ENCODE measurements around the gene JAGN1.

Gene JAGN1

DNA sequence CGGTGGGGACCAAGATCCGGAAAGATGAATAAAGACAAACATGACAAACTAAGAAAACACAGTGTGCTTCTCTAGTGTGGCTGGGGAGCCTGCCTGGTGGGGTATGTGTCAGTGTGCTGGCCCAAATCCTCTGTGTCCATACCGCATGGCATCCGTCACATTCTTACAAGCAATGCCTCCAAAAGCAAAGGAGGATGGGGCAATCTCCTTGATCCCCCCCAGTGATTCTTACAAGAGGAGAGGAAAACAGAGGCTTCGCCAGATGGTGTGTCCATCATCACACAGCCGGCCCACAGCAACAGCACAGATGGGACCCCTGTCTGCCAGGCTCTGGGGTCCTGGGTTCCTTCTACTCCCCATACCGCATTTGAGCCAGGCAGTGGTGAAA is 25.9 kb downstream of the JAGN1 start:
- H3K4me3 ChIP-seq: peak overlapping the region; percentile 55 to 73
- no peaks in the 10 kb centered on the region for H3K9me3 ChIP-seq
- peak overlapping the region; percentile 92 to 95 for H3K27ac ChIP-seq
- TF ChIP-seq, protein P1, sequence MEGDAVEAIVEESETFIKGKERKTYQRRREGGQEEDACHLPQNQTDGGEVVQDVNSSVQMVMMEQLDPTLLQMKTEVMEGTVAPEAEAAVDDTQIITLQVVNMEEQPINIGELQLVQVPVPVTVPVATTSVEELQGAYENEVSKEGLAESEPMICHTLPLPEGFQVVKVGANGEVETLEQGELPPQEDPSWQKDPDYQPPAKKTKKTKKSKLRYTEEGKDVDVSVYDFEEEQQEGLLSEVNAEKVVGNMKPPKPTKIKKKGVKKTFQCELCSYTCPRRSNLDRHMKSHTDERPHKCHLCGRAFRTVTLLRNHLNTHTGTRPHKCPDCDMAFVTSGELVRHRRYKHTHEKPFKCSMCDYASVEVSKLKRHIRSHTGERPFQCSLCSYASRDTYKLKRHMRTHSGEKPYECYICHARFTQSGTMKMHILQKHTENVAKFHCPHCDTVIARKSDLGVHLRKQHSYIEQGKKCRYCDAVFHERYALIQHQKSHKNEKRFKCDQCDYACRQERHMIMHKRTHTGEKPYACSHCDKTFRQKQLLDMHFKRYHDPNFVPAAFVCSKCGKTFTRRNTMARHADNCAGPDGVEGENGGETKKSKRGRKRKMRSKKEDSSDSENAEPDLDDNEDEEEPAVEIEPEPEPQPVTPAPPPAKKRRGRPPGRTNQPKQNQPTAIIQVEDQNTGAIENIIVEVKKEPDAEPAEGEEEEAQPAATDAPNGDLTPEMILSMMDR (IDR thresholded peaks at IDR 0.05): no peak
- DNase-seq: no peak
- peaks cover 0 to 30% (median 13%) of the 10 kb centered on the region in 3 donors for H3K36me3 ChIP-seq
- intact Hi-C loops (cut with DNase I; ENCODE audit: low total_unique reads): loop anchor here (5.0 kb wide), 2 partner anchors 54 to 74 kb away; partner anchors contain the start of gene RPUSD3
- no peaks in the 10 kb centered on the region for H3K27me3 ChIP-seq
- peaks cover 5 to 61% (median 40%) of the 10 kb centered on the region in 4 donors for H3K4me1 ChIP-seq

DNA sequence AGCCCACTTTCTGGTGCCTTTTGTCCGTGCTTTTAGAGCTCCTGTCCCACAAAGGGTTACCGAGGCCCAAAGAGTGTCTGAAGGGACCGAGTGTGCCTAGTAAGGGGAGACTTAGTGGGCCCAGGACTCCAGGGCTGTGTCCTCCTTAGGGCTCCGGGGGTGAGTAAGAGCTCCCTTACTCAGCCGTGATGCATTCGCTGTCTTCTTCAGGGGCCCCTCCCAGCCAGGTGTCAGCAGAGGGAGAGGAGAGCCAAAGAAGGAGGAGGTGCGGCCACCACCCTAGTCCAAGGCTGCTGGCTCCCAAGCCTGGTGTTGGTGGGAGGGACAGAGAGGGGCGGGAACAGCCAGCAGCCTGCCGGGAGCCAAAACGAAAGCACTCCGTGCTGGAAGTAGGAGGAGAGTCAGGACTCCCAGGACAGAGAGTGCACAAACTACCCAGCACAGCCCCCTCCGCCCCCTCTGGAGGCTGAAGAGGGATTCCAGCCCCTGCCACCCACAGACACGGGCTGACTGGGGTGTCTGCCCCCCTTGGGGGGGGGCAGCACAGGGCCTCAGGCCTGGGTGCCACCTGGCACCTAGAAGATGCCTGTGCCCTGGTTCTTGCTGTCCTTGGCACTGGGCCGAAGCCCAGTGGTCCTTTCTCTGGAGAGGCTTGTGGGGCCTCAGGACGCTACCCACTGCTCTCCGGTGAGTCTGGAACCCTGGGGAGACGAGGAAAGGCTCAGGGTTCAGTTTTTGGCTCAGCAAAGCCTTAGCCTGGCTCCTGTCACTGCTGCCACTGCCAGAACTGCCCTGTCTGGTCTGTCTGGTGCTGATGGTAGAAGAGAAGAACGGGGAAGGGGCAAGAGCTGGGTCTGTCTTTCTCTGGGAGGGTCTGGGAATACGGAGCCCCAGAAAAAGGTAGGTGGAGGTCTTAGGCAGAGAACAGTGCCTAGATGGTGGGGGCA is 26.6 kb downstream of the JAGN1 start, which contains the start of gene IL17RC:
IL17RC (plus strand) TSS at position 365 of the 947 bp plus-strand sequence; CDS start at position 583, 218 bp downstream.
- peak within 1 kb of the TSS; percentile 55 to 73 for H3K4me3 ChIP-seq
- intact Hi-C loops (cut with DNase I; ENCODE audit: low total_unique reads): loop anchor here (5.0 kb wide), 2 partner anchors 55 to 75 kb away; partner anchors contain the start of gene RPUSD3
- peak within 1 kb of the TSS; percentile 92 to 95 for H3K27ac ChIP-seq
- peaks cover 0 to 25% (median 13%) of the 10 kb centered on the region in 3 donors for H3K36me3 ChIP-seq
- TF ChIP-seq, protein P1 (IDR thresholded peaks at IDR 0.05): no peak
- no peaks in the 10 kb centered on the region for H3K27me3 ChIP-seq
- peak; percentile 89 to 96 for DNase-seq
- H3K4me1 ChIP-seq: peaks cover 5 to 61% (median 40%) of the 10 kb centered on the region in 4 donors
- H3K9me3 ChIP-seq: no peaks in the 10 kb centered on the region

DNA sequence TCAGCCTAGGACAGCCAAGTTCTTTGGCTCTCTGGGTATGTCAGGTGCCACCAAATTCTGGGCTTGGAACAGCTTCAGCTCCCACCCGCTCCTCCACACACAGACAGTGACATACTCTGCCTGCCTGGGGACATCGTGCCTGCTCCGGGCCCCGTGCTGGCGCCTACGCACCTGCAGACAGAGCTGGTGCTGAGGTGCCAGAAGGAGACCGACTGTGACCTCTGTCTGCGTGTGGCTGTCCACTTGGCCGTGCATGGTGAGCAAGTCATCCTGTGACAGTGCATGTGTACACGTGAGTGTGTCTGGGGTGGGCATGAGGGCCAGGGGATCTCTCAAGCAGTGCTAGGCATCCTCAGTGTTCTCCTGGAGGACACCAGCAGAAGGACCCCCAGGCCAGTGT is 27.4 kb downstream of the JAGN1 start:
- peaks cover 5 to 57% (median 40%) of the 10 kb centered on the region in 4 donors for H3K4me1 ChIP-seq

DNA sequence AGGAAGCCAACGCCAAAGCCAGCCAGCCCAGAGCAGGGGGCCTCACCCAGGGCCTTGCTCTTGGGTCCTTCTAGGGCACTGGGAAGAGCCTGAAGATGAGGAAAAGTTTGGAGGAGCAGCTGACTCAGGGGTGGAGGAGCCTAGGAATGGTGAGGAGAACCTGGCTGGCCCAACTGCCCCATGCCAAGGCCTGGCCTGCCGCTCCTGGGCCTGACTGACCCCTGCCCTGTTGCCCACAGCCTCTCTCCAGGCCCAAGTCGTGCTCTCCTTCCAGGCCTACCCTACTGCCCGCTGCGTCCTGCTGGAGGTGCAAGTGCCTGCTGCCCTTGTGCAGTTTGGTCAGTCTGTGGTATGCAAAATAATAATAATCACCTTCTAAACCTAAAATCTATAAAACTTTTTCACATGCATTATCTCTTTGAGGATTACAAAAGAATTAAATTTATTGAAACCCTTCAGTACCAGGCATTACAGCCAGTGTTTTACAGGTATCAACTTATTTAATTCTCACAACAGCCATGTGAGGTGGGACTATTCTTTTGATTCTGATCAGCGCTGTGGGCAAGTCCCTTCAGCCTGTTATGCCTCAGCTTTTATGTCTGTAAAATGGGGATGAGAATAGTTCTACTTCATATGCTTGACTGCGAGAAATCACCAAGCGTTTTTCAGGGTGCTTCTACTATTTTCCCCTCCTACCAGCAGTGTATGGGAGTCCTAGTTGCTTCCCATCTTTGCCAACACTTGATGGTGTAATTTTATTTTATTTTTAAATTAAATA is 28.0 kb downstream of the JAGN1 start:
- intact Hi-C loops (cut with DNase I; ENCODE audit: low total_unique reads): loop anchor here (5.0 kb wide), 2 partner anchors 56 to 76 kb away; partner anchors contain the start of gene RPUSD3
- Histone ChIP-seq H3K4me3 (no peak overlapping the region), H3K9me3 (no peaks in the 10 kb centered on the region), H3K27ac (peak overlapping the region; percentile 92 to 95), H3K36me3 (peaks cover 0 to 30% (median 14%) of the 10 kb centered on the region in 3 donors), H3K27me3 (no peaks in the 10 kb centered on the region), H3K4me1 (peaks cover 5 to 51% (median 40%) of the 10 kb centered on the region in 4 donors)
- DNase-seq: no peak
- TF ChIP-seq, protein P1 (IDR thresholded peaks at IDR 0.05): no peak

More for the DNA sequence above, 27.4 kb downstream of the JAGN1 start:
- no peaks in the 10 kb centered on the region for H3K27me3 ChIP-seq
- no peaks in the 10 kb centered on the region for H3K9me3 ChIP-seq
- intact Hi-C loops (cut with DNase I; ENCODE audit: low total_unique reads): loop anchor here (5.0 kb wide), 2 partner anchors 56 to 76 kb away; partner anchors contain the start of gene RPUSD3
- peaks cover 0 to 24% (median 13%) of the 10 kb centered on the region in 3 donors for H3K36me3 ChIP-seq
- H3K27ac ChIP-seq: peak overlapping the region; percentile 92 to 95
- no peak for DNase-seq
- TF ChIP-seq, protein P1 (IDR thresholded peaks at IDR 0.05): no peak
- H3K4me3 ChIP-seq: peak overlapping the region; percentile 55 to 73

DNA sequence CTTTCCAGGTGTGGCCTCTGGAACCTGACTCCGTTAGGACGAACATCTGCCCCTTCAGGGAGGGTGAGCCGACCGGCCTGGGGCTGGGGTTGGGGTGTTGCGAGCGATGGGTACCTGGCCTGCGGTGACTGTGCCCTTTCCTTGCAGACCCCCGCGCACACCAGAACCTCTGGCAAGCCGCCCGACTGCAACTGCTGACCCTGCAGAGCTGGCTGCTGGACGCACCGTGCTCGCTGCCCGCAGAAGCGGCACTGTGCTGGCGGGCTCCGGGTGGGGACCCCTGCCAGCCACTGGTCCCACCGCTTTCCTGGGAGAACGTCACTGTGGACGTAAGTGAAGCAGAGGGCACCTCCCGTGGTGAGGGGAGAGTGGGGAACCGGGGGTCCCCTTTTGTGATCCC is 37.7 kb downstream of the JAGN1 start:
- TF ChIP-seq, protein P1 (IDR thresholded peaks at IDR 0.05): no peak
- no peaks in the 10 kb centered on the region for H3K27me3 ChIP-seq
- no peak overlapping the region for H3K4me3 ChIP-seq
- H3K4me1 ChIP-seq: peaks cover 0 to 8% (median 2%) of the 10 kb centered on the region in 4 donors
- H3K27ac ChIP-seq: no peak overlapping the region
- no peak for DNase-seq
- intact Hi-C loops (cut with DNase I; ENCODE audit: low total_unique reads): no loop called here
- H3K36me3 ChIP-seq: peaks cover 19 to 71% (median 44%) of the 10 kb centered on the region in 3 donors
- H3K9me3 ChIP-seq: no peaks in the 10 kb centered on the region
